ENCODE results near the gene ASB7.

- TF ChIP-seq CTCF (IDR thresholded peaks at IDR 0.05 in 4 of 5, conservative IDR thresholded peaks at IDR 0.05 in 1 of 5) (no peak), POLR2A (IDR thresholded peaks at IDR 0.05) (no peak)
These were observed 10.6 kb upstream of the ASB7 start for GRCh38 chr15:100591835-100592234.

Measured in gastrocnemius medialis (tissue), 4 donors.